Neural progenitor cell (in vitro differentiated cells): ENCODE results near the gene SAPCD2. TPM values are rescaled to one million over a fixed set of nuclear protein-coding genes. Genes with fewer than 3 reads are reported as not detected.

Experiments used
- DNase-seq: peaks from one replicate; pipeline ENCODE4 v3.0.0-alpha.2; 2016; ENCODE audit warnings: low spot score
- H2AFZ ChIP-seq: fragments of 200-600 bp; sonication (generic); replicated peaks from 2 replicates; pipeline ENCODE4 v1.6.1; 2016; ENCODE audit warnings: antibody characterized with exemption
- H3F3A ChIP-seq: fragments of 200-600 bp; sonication (generic); 2 replicates; pipeline ENCODE4 v1.6.1; 2016; ENCODE audit warnings: antibody characterized with exemption, low read depth
- H3K27ac ChIP-seq: fragments of 200-600 bp; sonication (generic); 2 replicates; pipeline ENCODE4 v1.5.1; 2016; ENCODE audit warnings: mild to moderate bottlenecking
- H3K27me3 ChIP-seq: fragments of 200-600 bp; sonication (generic); 2 replicates; pipeline ENCODE4 v1.6.1; 2016; ENCODE audit warnings: mild to moderate bottlenecking, moderate library complexity
- H3K36me3 ChIP-seq: fragments of 200-600 bp; sonication (generic); 2 replicates; pipeline ENCODE4 v1.5.1; 2016
- H3K4me1 ChIP-seq: fragments of 200-600 bp; sonication (generic); 2 replicates; pipeline ENCODE4 v1.6.1; 2016; ENCODE audit warnings: mixed run types
- H3K4me2 ChIP-seq: fragments of 200-600 bp; sonication (generic); 2 replicates; pipeline ENCODE4 v1.6.1; 2016
- H3K4me3 ChIP-seq: fragments of 200-600 bp; sonication (generic); 2 replicates; pipeline ENCODE4 v1.5.1; 2016
- H3K79me2 ChIP-seq: fragments of 200-600 bp; sonication (generic); 2 replicates; pipeline ENCODE4 v1.6.1; 2016; ENCODE audit warnings: low read depth
- H3K9ac ChIP-seq: fragments of 200-600 bp; sonication (generic); 2 replicates; pipeline ENCODE4 v1.6.1; 2016
- H3K9me3 ChIP-seq: fragments of 200-600 bp; sonication (generic); 2 replicates; pipeline ENCODE4 v1.5.1; 2016; ENCODE audit warnings: low read depth
- H4K20me1 ChIP-seq: fragments of 200-600 bp; sonication (generic); 2 replicates; pipeline ENCODE4 v1.6.1; 2016; ENCODE audit warnings: low read depth
- H3K27ac Mint-ChIP-seq: 3 replicates; pipeline ENCODE4 v1.8.0; 2021; ENCODE audit warnings: mixed read lengths
- H3K27me3 Mint-ChIP-seq: 2 replicates; pipeline ENCODE4 v1.8.0; 2022; ENCODE audit warnings: low read depth, mild to moderate bottlenecking, inconsistent platforms, moderate library complexity, mixed read lengths; ENCODE audit not compliant: insufficient read depth
- H3K36me3 Mint-ChIP-seq: 3 replicates; pipeline ENCODE4 v1.8.0; 2021; ENCODE audit warnings: mixed read lengths
- H3K4me1 Mint-ChIP-seq: 3 replicates; pipeline ENCODE4 v1.8.0; 2021; ENCODE audit warnings: mixed read lengths
- H3K4me3 Mint-ChIP-seq: 3 replicates; pipeline ENCODE4 v1.8.0; 2021; ENCODE audit warnings: mild to moderate bottlenecking, moderate library complexity, mixed read lengths
- H3K9me3 Mint-ChIP-seq: 3 replicates; pipeline ENCODE4 v1.8.0; 2020; ENCODE audit warnings: mixed read lengths
- EZH2 ChIP-seq: fragments of 200-600 bp; sonication (generic); IDR thresholded peaks from 2 replicates; pipeline ENCODE4 v1.6.1; 2017; ENCODE audit warnings: antibody characterized with exemption, mild to moderate bottlenecking, moderate library complexity
- EZH2phosphoT487 ChIP-seq: fragments of 200-600 bp; sonication (generic); IDR thresholded peaks from 2 replicates; pipeline ENCODE4 v1.6.1; 2017; ENCODE audit warnings: antibody characterized with exemption
- total RNA-seq: library from RNA; depleted of rRNA; stranded (reverse); fragments of >200 nt; gene quantifications from 2 replicates; pipeline ENCODE4 v1.2.3, GENCODE V29; 2015; ENCODE audit warnings: low replicate concordance
- TF ChIP-seq, protein P1 (sequence below): fragments of 200-600 bp; sonication (generic); IDR thresholded peaks from 2 replicates; pipeline ENCODE4 v1.5.1; 2017; ENCODE audit warnings: antibody characterized with exemption, mild to moderate bottlenecking

The SAPCD2 gene
- total RNA-seq, 1 donor from 2014 or later = 5.7 TPM

GRCh38 chr9:137086531-137087408 is 16.4 kb upstream of the SAPCD2 start, which contains the start of gene MAN1B1:
TSS of gene MAN1B1 (plus strand) at chr9:137086985. CDS start at chr9:137087000, 15 bp downstream.
- Histone ChIP-seq H3K4me3 (peak within 1 kb of the TSS; percentile 75), H3K79me2 (peaks cover 9% of the 10 kb centered on the region), H3K4me2 (peak within 1 kb of the TSS; percentile 97), H3K27me3 (peaks cover 34% of the 10 kb centered on the region), H2AFZ (peak within 1 kb of the TSS; percentile 84), H4K20me1 (no peaks in the 10 kb centered on the region), H3K27ac (no peak within 1 kb of the TSS), H3K4me1 (peaks cover 14% of the 10 kb centered on the region), H3K9me3 (no peaks in the 10 kb centered on the region), H3F3A (peaks cover 18% of the 10 kb centered on the region), H3K36me3 (no peaks in the 10 kb centered on the region), H3K9ac (peak within 1 kb of the TSS; percentile 15)
- Mint-ChIP-seq H3K27me3 (peaks cover 20% of the 10 kb centered on the region), H3K4me1 (peaks cover 29% of the 10 kb centered on the region), H3K9me3 (no peaks in the 10 kb centered on the region), H3K27ac (no peak within 1 kb of the TSS), H3K4me3 (peak within 1 kb of the TSS; percentile 90), H3K36me3 (peaks cover 5% of the 10 kb centered on the region)
- DNase-seq = peak; percentile 100
- no peak for TF ChIP-seq EZH2
- TF ChIP-seq EZH2phosphoT487 = no peak
- TF ChIP-seq, protein P1, sequence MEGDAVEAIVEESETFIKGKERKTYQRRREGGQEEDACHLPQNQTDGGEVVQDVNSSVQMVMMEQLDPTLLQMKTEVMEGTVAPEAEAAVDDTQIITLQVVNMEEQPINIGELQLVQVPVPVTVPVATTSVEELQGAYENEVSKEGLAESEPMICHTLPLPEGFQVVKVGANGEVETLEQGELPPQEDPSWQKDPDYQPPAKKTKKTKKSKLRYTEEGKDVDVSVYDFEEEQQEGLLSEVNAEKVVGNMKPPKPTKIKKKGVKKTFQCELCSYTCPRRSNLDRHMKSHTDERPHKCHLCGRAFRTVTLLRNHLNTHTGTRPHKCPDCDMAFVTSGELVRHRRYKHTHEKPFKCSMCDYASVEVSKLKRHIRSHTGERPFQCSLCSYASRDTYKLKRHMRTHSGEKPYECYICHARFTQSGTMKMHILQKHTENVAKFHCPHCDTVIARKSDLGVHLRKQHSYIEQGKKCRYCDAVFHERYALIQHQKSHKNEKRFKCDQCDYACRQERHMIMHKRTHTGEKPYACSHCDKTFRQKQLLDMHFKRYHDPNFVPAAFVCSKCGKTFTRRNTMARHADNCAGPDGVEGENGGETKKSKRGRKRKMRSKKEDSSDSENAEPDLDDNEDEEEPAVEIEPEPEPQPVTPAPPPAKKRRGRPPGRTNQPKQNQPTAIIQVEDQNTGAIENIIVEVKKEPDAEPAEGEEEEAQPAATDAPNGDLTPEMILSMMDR = no peak

DNA sequence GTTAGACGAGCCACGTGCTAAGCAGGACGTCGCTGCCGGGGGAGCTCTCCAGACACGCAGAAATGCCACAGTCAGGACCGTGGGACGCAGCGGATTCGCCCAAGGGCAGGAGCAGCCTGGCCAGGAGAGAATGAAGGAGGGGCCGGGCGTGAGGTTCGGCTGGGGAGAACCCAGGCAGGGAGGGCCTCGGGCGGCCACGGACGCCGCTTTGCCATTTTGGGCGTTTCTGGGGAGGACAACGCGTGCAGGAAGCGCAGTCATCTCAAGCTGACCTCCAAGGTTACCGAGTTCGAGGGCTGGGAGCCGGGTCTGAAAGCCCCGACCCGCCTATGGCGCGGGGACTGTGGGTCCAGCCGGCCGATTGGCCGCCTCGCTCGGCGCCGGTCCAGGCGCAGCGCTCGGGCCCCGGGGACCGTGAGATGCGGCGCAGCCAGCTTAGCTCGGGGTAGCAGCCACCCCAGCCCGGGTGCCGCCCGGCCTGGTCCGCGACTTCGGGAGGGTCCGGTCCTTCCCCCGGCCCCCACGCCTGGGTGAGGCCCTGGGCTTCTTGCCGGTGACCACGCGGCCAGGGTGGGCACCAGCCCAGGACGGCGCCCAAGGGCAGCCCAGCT is 15.7 kb upstream of the SAPCD2 start:
- H3K9ac ChIP-seq = no peak overlapping the region
- no peak overlapping the region for H2AFZ ChIP-seq
- peak overlapping the region; percentile 90 for H3K4me3 Mint-ChIP-seq

DNA sequence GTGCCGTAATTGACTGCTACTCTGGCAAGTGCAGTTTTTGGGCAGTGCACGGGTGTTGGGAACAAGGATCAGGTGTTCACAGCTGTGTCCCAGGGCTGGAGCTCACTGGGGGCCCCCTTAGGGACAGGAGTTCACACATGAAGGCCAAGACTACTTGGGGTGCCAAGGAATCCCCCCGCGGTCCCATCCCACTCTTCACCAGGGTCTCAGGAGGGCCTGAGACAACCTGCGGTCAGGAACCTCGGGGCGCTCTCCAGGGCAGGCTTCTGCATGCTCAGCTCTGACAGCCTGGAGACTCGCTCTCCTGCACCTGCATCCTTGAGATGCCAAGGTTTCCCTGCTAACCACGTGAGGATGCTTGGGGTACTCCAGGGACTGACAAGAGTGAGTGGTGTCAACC is 14.2 kb upstream of the SAPCD2 start:
- H2AFZ ChIP-seq = no peak overlapping the region
- no peak overlapping the region for H3K9ac ChIP-seq
- H3K9me3 Mint-ChIP-seq = no peaks in the 10 kb centered on the region
- no peak for DNase-seq
- no peaks in the 10 kb centered on the region for H3K36me3 ChIP-seq
- peaks cover 4% of the 10 kb centered on the region for H3K36me3 Mint-ChIP-seq
- H3F3A ChIP-seq = peaks cover 19% of the 10 kb centered on the region
- peaks cover 25% of the 10 kb centered on the region for H3K27me3 Mint-ChIP-seq
- H3K27ac Mint-ChIP-seq = no peak overlapping the region
- no peaks in the 10 kb centered on the region for H4K20me1 ChIP-seq
- TF ChIP-seq EZH2 (no peak), EZH2phosphoT487 (no peak)
- TF ChIP-seq, protein P1 = no peak
- H3K4me3 ChIP-seq = no peak overlapping the region
- H3K27ac ChIP-seq = no peak overlapping the region
- H3K4me1 Mint-ChIP-seq = peaks cover 32% of the 10 kb centered on the region
- no peak overlapping the region for H3K4me3 Mint-ChIP-seq
- H3K4me2 ChIP-seq = no peak overlapping the region
- peaks cover 56% of the 10 kb centered on the region for H3K27me3 ChIP-seq
- H3K9me3 ChIP-seq = no peaks in the 10 kb centered on the region
- peaks cover 14% of the 10 kb centered on the region for H3K4me1 ChIP-seq
- H3K79me2 ChIP-seq = peaks cover 9% of the 10 kb centered on the region

More for the DNA sequence above, 15.7 kb upstream of the SAPCD2 start:
- Histone ChIP-seq H3K27me3 (peaks cover 41% of the 10 kb centered on the region), H3K4me3 (peak overlapping the region; percentile 75), H3K79me2 (peaks cover 9% of the 10 kb centered on the region), H4K20me1 (no peaks in the 10 kb centered on the region), H3K9me3 (no peaks in the 10 kb centered on the region), H3K27ac (no peak overlapping the region), H3K4me2 (peak overlapping the region; percentile 97), H3K36me3 (no peaks in the 10 kb centered on the region), H3K4me1 (peaks cover 14% of the 10 kb centered on the region), H3F3A (peaks cover 18% of the 10 kb centered on the region)
- TF ChIP-seq EZH2phosphoT487 = peak; percentile 53
- TF ChIP-seq, protein P1 = no peak
- TF ChIP-seq EZH2 = peak; percentile 73
- Mint-ChIP-seq H3K27me3 (peaks cover 20% of the 10 kb centered on the region), H3K36me3 (peaks cover 5% of the 10 kb centered on the region), H3K9me3 (no peaks in the 10 kb centered on the region), H3K27ac (no peak overlapping the region), H3K4me1 (peaks cover 29% of the 10 kb centered on the region)
- peak; percentile 53 for DNase-seq
